A673 (cell line): ENCODE results near the gene CPB2. TPM values are rescaled to one million over a fixed set of nuclear protein-coding genes. Genes with fewer than 3 reads are reported as not detected.

Experiments
- BruUV-seq: library from RNA; stranded (reverse); fragments of 400-500 nt; replicated peaks from 2 replicates; lab custom pipeline; 2021; lab: Mats Ljungman, UMichigan
- CTCF ChIA-PET: fragments of 300-600 bp; sonication (Branson Sonifier 250); formaldehyde crosslinking; loops from one replicate; lab custom pipeline; 2022; ENCODE audit warnings: antibody characterized with exemption; lab: Charles Lee
- POLR2A ChIA-PET: fragments of 300-600 bp; sonication (Branson Sonifier 250); formaldehyde crosslinking; loops from one replicate; lab custom pipeline; 2022; ENCODE audit warnings: antibody characterized with exemption; ENCODE audit not compliant: low non-redundant PET; lab: Charles Lee
- DNase-seq: peaks from one replicate; pipeline ENCODE4 v3.0.0-alpha.2; 2015; ENCODE audit warnings: low spot score
- H3K27ac ChIP-seq: fragments of 200-600 bp; sonication (generic); 2 replicates; pipeline ENCODE4 v1.5.1; 2016; ENCODE audit warnings: mixed run types, low read depth, mild to moderate bottlenecking, mixed read lengths, antibody characterized with exemption, low read length; ENCODE audit not compliant: poor library complexity, severe bottlenecking
- H3K27me3 ChIP-seq: fragments of 200-600 bp; sonication (generic); replicated peaks from 2 replicates; pipeline ENCODE4 v1.6.1; 2017; ENCODE audit warnings: mixed run types, low read depth, mild to moderate bottlenecking, mixed read lengths, antibody characterized with exemption, low read length; ENCODE audit not compliant: insufficient read depth, poor library complexity
- H3K36me3 ChIP-seq: fragments of 200-600 bp; sonication (generic); 2 replicates; pipeline ENCODE4 v1.6.1; 2016; ENCODE audit warnings: mixed run types, mild to moderate bottlenecking, mixed read lengths, antibody characterized with exemption, low read length; ENCODE audit not compliant: insufficient read depth, poor library complexity, severe bottlenecking
- H3K4me1 ChIP-seq: fragments of 200-600 bp; sonication (generic); 2 replicates; pipeline ENCODE4 v1.6.1; 2017; ENCODE audit warnings: mixed run types, mild to moderate bottlenecking, mixed read lengths, antibody characterized with exemption, low read length; ENCODE audit not compliant: insufficient read depth, poor library complexity, severe bottlenecking
- H3K4me3 ChIP-seq: fragments of 200-600 bp; sonication (generic); 2 replicates; pipeline ENCODE4 v1.5.1; 2016; ENCODE audit warnings: low read depth, mixed run types, mild to moderate bottlenecking, mixed read lengths, low read length; ENCODE audit not compliant: poor library complexity, severe bottlenecking
- H3K9me3 ChIP-seq: fragments of 200-600 bp; sonication (generic); 2 replicates; pipeline ENCODE4 v1.6.1; 2016; ENCODE audit warnings: mixed run types, low read depth, mild to moderate bottlenecking, mixed read lengths, antibody characterized with exemption, low read length; ENCODE audit not compliant: poor library complexity, severe bottlenecking
- EZH2 ChIP-seq: fragments of 200-600 bp; sonication (generic); IDR thresholded peaks from 2 replicates; pipeline ENCODE4 v1.6.1; 2017; ENCODE audit warnings: borderline replicate concordance, low read depth, mild to moderate bottlenecking, mixed read lengths, antibody characterized with exemption, low read length; ENCODE audit not compliant: poor library complexity, severe bottlenecking
- intact Hi-C: fragments of 100-400 bp; cut with micrococcal nuclease; formaldehyde crosslinking; loops from one replicate; pipeline ENCODE4 v1.10.0; 2022; ENCODE audit not compliant: unreplicated experiment
- total RNA-seq: library from RNA; stranded (reverse); gene quantifications from 2 replicates; pipeline ENCODE4 v1.2.3, GENCODE V29; 2021
- TF ChIP-seq, protein P1 (sequence below): fragments of 300-800, 200-600 bp; sonication (generic); conservative IDR thresholded peaks from 2 replicates; pipeline ENCODE4 v1.5.1; 2017; ENCODE audit warnings: low read depth, mild to moderate bottlenecking, antibody characterized with exemption, low read length, moderate library complexity, mixed read lengths

The CPB2 gene
- total RNA-seq, 1 experiment from 2014 or later: 5.5 TPM

DNA sequence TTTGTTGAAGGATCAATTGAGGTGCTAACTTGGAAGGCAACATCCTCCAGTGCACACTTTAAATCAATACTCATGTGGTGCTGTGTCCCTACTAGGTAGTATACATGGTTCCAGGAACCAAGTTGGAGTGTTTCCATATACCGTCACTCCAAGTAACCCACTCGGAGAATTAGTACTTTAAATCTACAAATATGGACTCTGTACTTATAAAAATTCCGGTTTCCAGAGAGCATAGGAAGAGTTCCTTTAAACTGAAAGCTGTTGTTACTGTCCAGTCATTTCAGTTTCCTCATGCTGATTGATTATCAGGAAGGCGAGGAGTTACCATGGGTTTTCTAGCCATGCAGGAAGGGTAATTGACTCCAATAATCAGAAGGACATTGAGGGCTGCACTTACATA is 7.2 kb downstream of the CPB2 start:
- Histone ChIP-seq H3K27ac (no peak overlapping the region), H3K4me3 (no peak overlapping the region), H3K4me1 (peaks cover 28% of the 10 kb centered on the region), H3K36me3 (peaks cover 7% of the 10 kb centered on the region), H3K27me3 (no peaks in the 10 kb centered on the region), H3K9me3 (no peaks in the 10 kb centered on the region)
- DNase-seq: no peak
- no peak for TF ChIP-seq EZH2
- TF ChIP-seq, protein P1, sequence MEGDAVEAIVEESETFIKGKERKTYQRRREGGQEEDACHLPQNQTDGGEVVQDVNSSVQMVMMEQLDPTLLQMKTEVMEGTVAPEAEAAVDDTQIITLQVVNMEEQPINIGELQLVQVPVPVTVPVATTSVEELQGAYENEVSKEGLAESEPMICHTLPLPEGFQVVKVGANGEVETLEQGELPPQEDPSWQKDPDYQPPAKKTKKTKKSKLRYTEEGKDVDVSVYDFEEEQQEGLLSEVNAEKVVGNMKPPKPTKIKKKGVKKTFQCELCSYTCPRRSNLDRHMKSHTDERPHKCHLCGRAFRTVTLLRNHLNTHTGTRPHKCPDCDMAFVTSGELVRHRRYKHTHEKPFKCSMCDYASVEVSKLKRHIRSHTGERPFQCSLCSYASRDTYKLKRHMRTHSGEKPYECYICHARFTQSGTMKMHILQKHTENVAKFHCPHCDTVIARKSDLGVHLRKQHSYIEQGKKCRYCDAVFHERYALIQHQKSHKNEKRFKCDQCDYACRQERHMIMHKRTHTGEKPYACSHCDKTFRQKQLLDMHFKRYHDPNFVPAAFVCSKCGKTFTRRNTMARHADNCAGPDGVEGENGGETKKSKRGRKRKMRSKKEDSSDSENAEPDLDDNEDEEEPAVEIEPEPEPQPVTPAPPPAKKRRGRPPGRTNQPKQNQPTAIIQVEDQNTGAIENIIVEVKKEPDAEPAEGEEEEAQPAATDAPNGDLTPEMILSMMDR: no peak
- CTCF ChIA-PET: no interaction called here
- BruUV-seq: no TSS peak
- POLR2A ChIA-PET: no interaction called here
- intact Hi-C loops: no loop called here

- no peak overlapping the region for H3K27ac ChIP-seq
- no peak for DNase-seq
- H3K27me3 ChIP-seq: no peaks in the 10 kb centered on the region
- intact Hi-C loops: no loop called here
- no TSS peak for BruUV-seq
- ChIA-PET CTCF (interaction anchor here (0.6 kb wide), 1 partner anchor 85 kb away, joined by 3 read pairs; no protein-coding TSS in a partner anchor), POLR2A (no interaction called here)
- TF ChIP-seq EZH2: no peak
- TF ChIP-seq, protein P1: no peak
- H3K9me3 ChIP-seq: no peaks in the 10 kb centered on the region
- peaks cover 22% of the 10 kb centered on the region for H3K4me1 ChIP-seq
- peaks cover 7% of the 10 kb centered on the region for H3K36me3 ChIP-seq
- H3K4me3 ChIP-seq: no peak overlapping the region
Measured at GRCh38 chr13:46097015-46097414, 7.8 kb downstream of the CPB2 start.

DNA sequence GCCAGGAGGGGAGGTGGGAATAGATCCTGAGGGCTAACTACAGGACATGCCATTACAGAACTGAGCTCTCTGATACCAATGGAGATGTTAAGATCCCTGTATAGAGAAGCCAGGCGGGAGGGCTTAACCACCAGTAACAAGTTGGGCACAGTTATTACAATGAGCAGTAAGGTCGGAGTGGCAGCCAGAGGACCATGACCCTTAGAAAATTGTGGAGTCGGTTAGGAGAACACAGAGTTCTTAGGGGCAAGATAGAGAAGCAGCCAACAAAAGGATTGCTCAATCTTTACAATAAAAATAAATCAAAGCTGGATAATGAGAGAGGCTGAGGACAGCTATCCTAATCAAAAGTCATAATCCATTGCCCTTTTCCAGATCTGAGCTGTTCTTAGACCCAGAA is 10.4 kb downstream of the CPB2 start:
- intact Hi-C loops: no loop called here
- H3K27me3 ChIP-seq: no peaks in the 10 kb centered on the region
- no peak for DNase-seq
- peaks cover 7% of the 10 kb centered on the region for H3K36me3 ChIP-seq
- CTCF ChIA-PET: no interaction called here
- POLR2A ChIA-PET: no interaction called here
- no peak overlapping the region for H3K4me3 ChIP-seq
- no peaks in the 10 kb centered on the region for H3K9me3 ChIP-seq
- TF ChIP-seq, protein P1: no peak
- no peak for TF ChIP-seq EZH2
- no peak overlapping the region for H3K27ac ChIP-seq
- BruUV-seq: no TSS peak
- no peaks in the 10 kb centered on the region for H3K4me1 ChIP-seq
